Trophoblast cell (in vitro differentiated cells and primary cell): ENCODE data around the gene ZNF322.
"Not testable (repeated sequence)": the region's sequence is repeated elsewhere in the genome, so short reads cannot be mapped to it uniquely, and the experiment has no call there.

Experiments
- DNase-seq, 2 donors: peaks; one replicate each; pipeline ENCODE4 v3.0.0-alpha.2; 2016
- H2AFZ ChIP-seq: 2 replicates; pipeline ENCODE4 v1.6.1; 2013; ENCODE audit warnings: low read length, moderate library complexity, mild to moderate bottlenecking; ENCODE audit not compliant: insufficient read depth, poor library complexity
- H2AK5ac ChIP-seq: 2 replicates; pipeline ENCODE4 v1.6.1; 2013; ENCODE audit warnings: mild to moderate bottlenecking, low read length
- H2BK120ac ChIP-seq: 2 replicates; pipeline ENCODE4 v1.6.1; 2013; ENCODE audit warnings: low read length, mild to moderate bottlenecking, moderate library complexity; ENCODE audit not compliant: insufficient read depth, poor library complexity
- H2BK12ac ChIP-seq: 2 replicates; pipeline ENCODE4 v1.6.1; 2013; ENCODE audit warnings: mild to moderate bottlenecking, low read length, moderate library complexity
- H2BK5ac ChIP-seq: 2 replicates; pipeline ENCODE4 v1.6.1; 2013; ENCODE audit warnings: low read length, low read depth, moderate library complexity, mild to moderate bottlenecking; ENCODE audit not compliant: poor library complexity
- H3K14ac ChIP-seq: 2 replicates; pipeline ENCODE4 v1.6.1; 2013; ENCODE audit warnings: mild to moderate bottlenecking, low read length
- H3K18ac ChIP-seq: 2 replicates; pipeline ENCODE4 v1.6.1; 2013; ENCODE audit warnings: mild to moderate bottlenecking, low read length
- H3K23ac ChIP-seq: 2 replicates; pipeline ENCODE4 v1.6.1; 2013; ENCODE audit warnings: low read length
- H3K27ac ChIP-seq: 2 replicates; pipeline ENCODE4 v1.5.1; 2013; ENCODE audit warnings: low read depth, mild to moderate bottlenecking, inconsistent platforms, low read length, moderate library complexity
- H3K27me3 ChIP-seq: 2 replicates; pipeline ENCODE4 v1.6.1; 2013; ENCODE audit warnings: inconsistent platforms, mild to moderate bottlenecking, low read length, moderate library complexity; ENCODE audit not compliant: insufficient read depth
- H3K36me3 ChIP-seq, 2 experiments: 1 replicate in 1 of 2; 2 replicates in 1 of 2; pipeline ENCODE4 v1.6.1; 2013; ENCODE audit warnings: low read length in 2 of 2, mild to moderate bottlenecking in 2 of 2, moderate library complexity in 1 of 2; ENCODE audit not compliant: insufficient read depth in 2 of 2, control insufficient read depth in 1 of 2
- H3K4ac ChIP-seq: 2 replicates; pipeline ENCODE4 v1.6.1; 2013; ENCODE audit warnings: low read depth, mild to moderate bottlenecking, low read length, moderate library complexity
- H3K4me1 ChIP-seq, 2 experiments: 1 replicate in 1 of 2; 2 replicates in 1 of 2; pipeline ENCODE4 v1.6.1; 2013; ENCODE audit warnings: low read length in 2 of 2, mild to moderate bottlenecking in 2 of 2, moderate library complexity in 1 of 2; ENCODE audit not compliant: insufficient read depth in 2 of 2, control insufficient read depth in 1 of 2
- H3K4me2 ChIP-seq: 2 replicates; pipeline ENCODE4 v1.6.1; 2013; ENCODE audit warnings: inconsistent platforms, mild to moderate bottlenecking, low read length, moderate library complexity
- H3K4me3 ChIP-seq: 2 replicates; pipeline ENCODE4 v1.5.1; 2013; ENCODE audit warnings: mild to moderate bottlenecking, low read depth, low read length, inconsistent platforms
- H3K79me1 ChIP-seq: one replicate; pipeline ENCODE4 v1.6.1; 2013; ENCODE audit warnings: low read length
- H3K79me2 ChIP-seq: 2 replicates; pipeline ENCODE4 v1.6.1; 2013; ENCODE audit warnings: low read length, mild to moderate bottlenecking; ENCODE audit not compliant: control insufficient read depth, insufficient read depth, poor library complexity
- H3K9ac ChIP-seq: 2 replicates; pipeline ENCODE4 v1.6.1; 2013; ENCODE audit warnings: mild to moderate bottlenecking, low read length
- H3K9me3 ChIP-seq: 2 replicates; pipeline ENCODE4 v1.6.1; 2013; ENCODE audit warnings: low read depth, mild to moderate bottlenecking, control low read depth, inconsistent platforms, low read length; ENCODE audit not compliant: insufficient read depth
- H4K12ac ChIP-seq: 2 replicates; pipeline ENCODE4 v1.6.1; 2013; ENCODE audit warnings: low read depth, mild to moderate bottlenecking, low read length, moderate library complexity
- H4K8ac ChIP-seq: 2 replicates; pipeline ENCODE4 v1.6.1; 2013; ENCODE audit warnings: low read depth, mild to moderate bottlenecking, low read length, moderate library complexity
- H4K91ac ChIP-seq: one replicate; pipeline ENCODE4 v1.6.1; 2013; ENCODE audit warnings: low read depth, mild to moderate bottlenecking, low read length, moderate library complexity
- WGBS: extraction: QIAGEN DNeasy Blood & Tissue Kit; methylation state at CpG from one replicate; pipeline ENCODE4 v1.1.7; 2013; ENCODE audit warnings: missing lambda C conversion rate; ENCODE audit not compliant: insufficient read length, insufficient coverage; ENCODE audit errors: extremely low coverage; 5-methylcytosine and 5-hydroxymethylcytosine counted together

The ZNF322 gene

GRCh38 chr6:26670558-26670957, 11.0 kb upstream of the ZNF322 start:
- not testable (repeated sequence) for H4K12ac ChIP-seq, H3K23ac ChIP-seq, H3K79me1 ChIP-seq, H3K4me2 ChIP-seq, H4K8ac ChIP-seq, H2BK5ac ChIP-seq, H3K18ac ChIP-seq, H3K79me2 ChIP-seq, H3K4ac ChIP-seq, H3K14ac ChIP-seq, H3K4me3 ChIP-seq, H3K9me3 ChIP-seq, H4K91ac ChIP-seq, H3K27me3 ChIP-seq, H2BK12ac ChIP-seq, H3K9ac ChIP-seq, H3K36me3 ChIP-seq, DNase-seq, H2BK120ac ChIP-seq, H3K27ac ChIP-seq, H2AFZ ChIP-seq, H3K4me1 ChIP-seq, H2AK5ac ChIP-seq
- no CpG with 5 or more reads among the region's 7 CpGs for WGBS

GRCh38 chr6:26670003-26670402, 10.5 kb upstream of the ZNF322 start:
- not testable (repeated sequence) for H3K18ac ChIP-seq
- peak overlapping the region; percentile 50 for H3K23ac ChIP-seq

GRCh38 chr6:26660000-26660361, 435 bp upstream of the ZNF322 start:
- Histone ChIP-seq H2BK12ac (no peak overlapping the region), H3K18ac (no peak overlapping the region), H4K12ac (no peak overlapping the region), H4K8ac (peak overlapping the region; percentile 80), H3K4me1 (peaks cover 0 to 2% of the 10 kb centered on the region in 2 experiments), H2BK5ac (no peak overlapping the region), H2BK120ac (no peak overlapping the region), H3K9ac (peak overlapping the region; percentile 37), H3K14ac (no peak overlapping the region), H3K4ac (no peak overlapping the region), H3K4me2 (peak overlapping the region; percentile 89), H3K79me2 (peaks cover 1% of the 10 kb centered on the region), H2AFZ (peak overlapping the region; percentile 89), H3K23ac (no peak overlapping the region), H3K27ac (peak overlapping the region; percentile 5), H4K91ac (no peak overlapping the region), H3K79me1 (peaks cover 7% of the 10 kb centered on the region), H3K4me3 (peak overlapping the region; percentile 55), H3K36me3 (peaks cover 0 to 3% of the 10 kb centered on the region in 2 experiments), H3K9me3 (peaks cover 2% of the 10 kb centered on the region), H3K27me3 (no peaks in the 10 kb centered on the region), H2AK5ac (no peak overlapping the region)
- no CpG with 5 or more reads among the region's 5 CpGs for WGBS
- DNase-seq = peak; percentile 5 to 49

More at GRCh38 chr6:26670003-26670402, 10.5 kb upstream of the ZNF322 start:
- H3K9me3 ChIP-seq, H2AK5ac ChIP-seq, H4K8ac ChIP-seq, H4K91ac ChIP-seq, H2BK5ac ChIP-seq, H3K4ac ChIP-seq, H3K4me2 ChIP-seq, H3K14ac ChIP-seq, H3K36me3 ChIP-seq, H3K4me3 ChIP-seq, H4K12ac ChIP-seq, H3K9ac ChIP-seq, H2BK12ac ChIP-seq, H3K79me1 ChIP-seq, DNase-seq, H3K27ac ChIP-seq, H2BK120ac ChIP-seq, H2AFZ ChIP-seq, H3K79me2 ChIP-seq, H3K27me3 ChIP-seq, H3K4me1 ChIP-seq: not testable (repeated sequence)
- no CpG with 5 or more reads among the region's 6 CpGs for WGBS

GRCh38 chr6:26657256-26657655, 2.3 kb downstream of the ZNF322 start:
- H3K4ac ChIP-seq = no peak overlapping the region
- H3K4me1 ChIP-seq = peaks cover 0 to 2% of the 10 kb centered on the region in 2 experiments
- peaks cover 7% of the 10 kb centered on the region for H3K79me1 ChIP-seq
- peaks cover 0 to 6% of the 10 kb centered on the region in 2 experiments for H3K36me3 ChIP-seq
- H2AFZ ChIP-seq = no peak overlapping the region
- no peak overlapping the region for H4K8ac ChIP-seq
- H2BK5ac ChIP-seq = no peak overlapping the region
- no peak overlapping the region for H3K18ac ChIP-seq
- no peak overlapping the region for H3K27ac ChIP-seq
- no peak overlapping the region for H3K23ac ChIP-seq
- H2AK5ac ChIP-seq = no peak overlapping the region
- peaks cover 1% of the 10 kb centered on the region for H3K79me2 ChIP-seq
- no peak overlapping the region for H3K4me3 ChIP-seq
- H3K14ac ChIP-seq = no peak overlapping the region
- no peaks in the 10 kb centered on the region for H3K9me3 ChIP-seq
- 100% methylated on average over 1 of the region's 4 CpGs for WGBS
- H2BK12ac ChIP-seq = no peak overlapping the region
- no peaks in the 10 kb centered on the region for H3K27me3 ChIP-seq
- no peak overlapping the region for H2BK120ac ChIP-seq
- no peak overlapping the region for H3K9ac ChIP-seq
- no peak for DNase-seq
- H4K12ac ChIP-seq = no peak overlapping the region
- H3K4me2 ChIP-seq = no peak overlapping the region
- no peak overlapping the region for H4K91ac ChIP-seq
